Neural cell (in vitro differentiated cells): ENCODE data around the gene CCL2. TPM values are rescaled to one million over a fixed set of nuclear protein-coding genes. Genes with fewer than 3 reads are reported as not detected.

ENCODE experiments used
- H2AFZ ChIP-seq: fragments of 200-600, 300-800 bp; sonication (generic), shearing (Covaris generic); 2 replicates; pipeline ENCODE4 v1.6.0; 2014; ENCODE audit warnings: low read depth, mild to moderate bottlenecking, antibody characterized with exemption, low read length, moderate library complexity
- H3F3A ChIP-seq: fragments of 200-600 bp; shearing (Covaris generic); 2 replicates; pipeline ENCODE4 v1.6.1; 2016; ENCODE audit warnings: mild to moderate bottlenecking, moderate library complexity, mixed read lengths, antibody characterized with exemption, low read length; ENCODE audit not compliant: insufficient read depth, poor library complexity, severe bottlenecking
- H3K27ac ChIP-seq: fragments of 200-600, 300-800 bp; sonication (generic), shearing (Covaris generic); 2 replicates; pipeline ENCODE4 v1.5.1; 2014; ENCODE audit warnings: mild to moderate bottlenecking, low read length, moderate library complexity
- H3K27me3 ChIP-seq: fragments of 300-800, 200-600 bp; sonication (generic), shearing (Covaris generic); 2 replicates; pipeline ENCODE4 v1.6.0; 2014; ENCODE audit warnings: mild to moderate bottlenecking, low read depth, low read length, moderate library complexity; ENCODE audit not compliant: insufficient read depth
- H3K36me3 ChIP-seq: fragments of 300-800, 200-600 bp; sonication (generic), shearing (Covaris generic); 2 replicates; pipeline ENCODE4 v1.5.1; 2014; ENCODE audit warnings: mild to moderate bottlenecking, antibody characterized with exemption, low read length, moderate library complexity; ENCODE audit not compliant: insufficient read depth
- H3K4me2 ChIP-seq: fragments of 300-800, 200-600 bp; sonication (generic), shearing (Covaris generic); 2 replicates; pipeline ENCODE4 v1.6.0; 2014; ENCODE audit warnings: mild to moderate bottlenecking, low read length
- H3K4me3 ChIP-seq: fragments of 300-800, 200-600 bp; sonication (generic), shearing (Covaris generic); 2 replicates; pipeline ENCODE4 v1.5.1; 2014; ENCODE audit warnings: mild to moderate bottlenecking, low read length, moderate library complexity
- H3K79me2 ChIP-seq: fragments of 200-600 bp; shearing (Covaris generic); replicated peaks from 2 replicates; pipeline ENCODE4 v1.6.0; 2014; ENCODE audit warnings: mild to moderate bottlenecking, low read length, moderate library complexity; ENCODE audit not compliant: insufficient read depth
- H3K9ac ChIP-seq: fragments of 300-800, 200-600 bp; sonication (generic), shearing (Covaris generic); 2 replicates; pipeline ENCODE4 v1.6.1; 2016; ENCODE audit warnings: mild to moderate bottlenecking, low read length, mixed read lengths
- H3K9me2 ChIP-seq: fragments of 200-600 bp; shearing (Covaris generic); 2 replicates; pipeline ENCODE4 v1.6.1; 2016; ENCODE audit warnings: mild to moderate bottlenecking, low read length, mixed read lengths; ENCODE audit not compliant: insufficient read depth
- H3K9me3 ChIP-seq: fragments of 200-600, 300-800 bp; sonication (generic), shearing (Covaris generic); 2 replicates; pipeline ENCODE4 v1.6.1; 2016; ENCODE audit warnings: mild to moderate bottlenecking, mixed run types, low read length, moderate library complexity, mixed read lengths
- H4K20me1 ChIP-seq: fragments of 200-600 bp; shearing (Covaris generic); 2 replicates; pipeline ENCODE4 v1.6.1; 2016; ENCODE audit warnings: mild to moderate bottlenecking, mixed run types; ENCODE audit not compliant: insufficient read depth
- EP300 ChIP-seq: fragments of 450-650 bp; conservative IDR thresholded peaks from 2 replicates; pipeline ENCODE4 v1.6.1; 2014; ENCODE audit warnings: antibody characterized with exemption, mild to moderate bottlenecking, moderate library complexity; ENCODE audit not compliant: poor library complexity, severe bottlenecking
- EZH2 ChIP-seq: fragments of 200-600, 300-800 bp; shearing (Covaris generic), sonication (generic); IDR thresholded peaks from 2 replicates; pipeline ENCODE4 v1.6.1; 2014; ENCODE audit warnings: antibody characterized with exemption, low read length, borderline replicate concordance, mild to moderate bottlenecking; ENCODE audit not compliant: insufficient read depth, poor library complexity, severe bottlenecking
- MXI1 ChIP-seq: fragments of 450-650 bp; conservative IDR thresholded peaks from 2 replicates; pipeline ENCODE4 v1.6.1; 2014; ENCODE audit warnings: antibody characterized with exemption, mild to moderate bottlenecking; ENCODE audit not compliant: poor library complexity, severe bottlenecking
- POLR2AphosphoS5 ChIP-seq: IDR thresholded peaks from 2 replicates; pipeline ENCODE4 v1.6.1; 2012
- RAD21 ChIP-seq: fragments of 450-650 bp; conservative IDR thresholded peaks from 2 replicates; pipeline ENCODE4 v1.6.1; 2014; ENCODE audit warnings: antibody characterized with exemption, mild to moderate bottlenecking, moderate library complexity
- SMC3 ChIP-seq: fragments of 450-650 bp; conservative IDR thresholded peaks from 2 replicates; pipeline ENCODE4 v1.6.1; 2014; ENCODE audit warnings: antibody characterized with exemption, mild to moderate bottlenecking, moderate library complexity; ENCODE audit not compliant: poor library complexity
- TAF1 ChIP-seq: IDR thresholded peaks from 2 replicates; pipeline ENCODE4 v1.6.1; 2012; ENCODE audit warnings: low read depth
- polyA plus RNA-seq: library from polyadenylated mRNA; depleted of rRNA; stranded (reverse); fragments of >200 nt; gene quantifications from 2 replicates; pipeline ENCODE4 v1.2.3, GENCODE V29; 2014
- TF ChIP-seq, protein P1 (sequence below): IDR thresholded peaks from 2 replicates; pipeline ENCODE4 v1.6.1; 2012; ENCODE audit warnings: borderline replicate concordance
- TF ChIP-seq, protein P2 (sequence below): fragments of 450-650 bp; IDR thresholded peaks from 2 replicates; pipeline ENCODE4 v1.5.1; 2014; ENCODE audit warnings: antibody characterized with exemption, mild to moderate bottlenecking, moderate library complexity; ENCODE audit not compliant: poor library complexity, severe bottlenecking

Gene CCL2
- polyA plus RNA-seq, 1 donor from 2014 or later = 0.57 TPM

DNA sequence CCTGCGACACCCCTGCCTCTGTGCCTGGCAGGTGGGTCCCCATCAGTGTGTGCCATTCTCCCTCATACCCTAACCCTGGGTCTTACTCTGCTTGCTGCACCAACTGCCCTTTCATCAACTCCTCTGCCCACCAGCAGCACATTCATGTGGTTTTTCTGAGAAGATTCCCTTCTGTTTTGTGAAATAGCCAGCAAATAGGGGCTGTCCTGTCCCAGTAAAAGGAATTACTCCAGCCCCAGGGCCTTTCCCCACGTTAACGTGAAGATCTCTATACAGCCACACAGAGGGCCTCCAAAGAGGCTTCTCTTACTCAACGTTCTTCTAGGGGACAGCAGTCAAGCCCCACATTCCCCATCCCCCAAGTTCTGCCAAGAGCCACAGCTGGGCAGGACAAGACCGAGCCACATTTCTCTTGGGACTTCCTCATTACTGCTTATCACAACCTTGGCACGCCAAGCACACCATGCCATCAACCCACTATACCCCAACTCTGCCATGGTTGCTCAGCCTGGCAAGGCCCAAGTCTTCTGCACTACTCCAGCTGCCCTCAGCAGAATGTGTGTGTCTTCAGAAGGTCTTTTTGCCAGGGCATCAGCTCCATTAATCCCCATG lies 18.7 kb upstream of the CCL2 start:
- Histone ChIP-seq H2AFZ (no peak overlapping the region), H3K36me3 (no peaks in the 10 kb centered on the region), H3K27me3 (no peaks in the 10 kb centered on the region), H3K9me2 (no peaks in the 10 kb centered on the region), H3K79me2 (no peaks in the 10 kb centered on the region), H3F3A (no peaks in the 10 kb centered on the region), H3K4me3 (no peak overlapping the region), H3K27ac (no peak overlapping the region), H4K20me1 (no peaks in the 10 kb centered on the region), H3K9me3 (no peaks in the 10 kb centered on the region), H3K9ac (no peak overlapping the region), H3K4me2 (no peak overlapping the region)
- TF ChIP-seq, protein P1, sequence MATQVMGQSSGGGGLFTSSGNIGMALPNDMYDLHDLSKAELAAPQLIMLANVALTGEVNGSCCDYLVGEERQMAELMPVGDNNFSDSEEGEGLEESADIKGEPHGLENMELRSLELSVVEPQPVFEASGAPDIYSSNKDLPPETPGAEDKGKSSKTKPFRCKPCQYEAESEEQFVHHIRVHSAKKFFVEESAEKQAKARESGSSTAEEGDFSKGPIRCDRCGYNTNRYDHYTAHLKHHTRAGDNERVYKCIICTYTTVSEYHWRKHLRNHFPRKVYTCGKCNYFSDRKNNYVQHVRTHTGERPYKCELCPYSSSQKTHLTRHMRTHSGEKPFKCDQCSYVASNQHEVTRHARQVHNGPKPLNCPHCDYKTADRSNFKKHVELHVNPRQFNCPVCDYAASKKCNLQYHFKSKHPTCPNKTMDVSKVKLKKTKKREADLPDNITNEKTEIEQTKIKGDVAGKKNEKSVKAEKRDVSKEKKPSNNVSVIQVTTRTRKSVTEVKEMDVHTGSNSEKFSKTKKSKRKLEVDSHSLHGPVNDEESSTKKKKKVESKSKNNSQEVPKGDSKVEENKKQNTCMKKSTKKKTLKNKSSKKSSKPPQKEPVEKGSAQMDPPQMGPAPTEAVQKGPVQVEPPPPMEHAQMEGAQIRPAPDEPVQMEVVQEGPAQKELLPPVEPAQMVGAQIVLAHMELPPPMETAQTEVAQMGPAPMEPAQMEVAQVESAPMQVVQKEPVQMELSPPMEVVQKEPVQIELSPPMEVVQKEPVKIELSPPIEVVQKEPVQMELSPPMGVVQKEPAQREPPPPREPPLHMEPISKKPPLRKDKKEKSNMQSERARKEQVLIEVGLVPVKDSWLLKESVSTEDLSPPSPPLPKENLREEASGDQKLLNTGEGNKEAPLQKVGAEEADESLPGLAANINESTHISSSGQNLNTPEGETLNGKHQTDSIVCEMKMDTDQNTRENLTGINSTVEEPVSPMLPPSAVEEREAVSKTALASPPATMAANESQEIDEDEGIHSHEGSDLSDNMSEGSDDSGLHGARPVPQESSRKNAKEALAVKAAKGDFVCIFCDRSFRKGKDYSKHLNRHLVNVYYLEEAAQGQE = no peak
- TF ChIP-seq RAD21 = no peak
- no peak for TF ChIP-seq MXI1
- TF ChIP-seq SMC3 = no peak
- TF ChIP-seq TAF1 = no peak
- no peak for TF ChIP-seq EZH2
- TF ChIP-seq POLR2AphosphoS5 = no peak
- TF ChIP-seq, protein P2, sequence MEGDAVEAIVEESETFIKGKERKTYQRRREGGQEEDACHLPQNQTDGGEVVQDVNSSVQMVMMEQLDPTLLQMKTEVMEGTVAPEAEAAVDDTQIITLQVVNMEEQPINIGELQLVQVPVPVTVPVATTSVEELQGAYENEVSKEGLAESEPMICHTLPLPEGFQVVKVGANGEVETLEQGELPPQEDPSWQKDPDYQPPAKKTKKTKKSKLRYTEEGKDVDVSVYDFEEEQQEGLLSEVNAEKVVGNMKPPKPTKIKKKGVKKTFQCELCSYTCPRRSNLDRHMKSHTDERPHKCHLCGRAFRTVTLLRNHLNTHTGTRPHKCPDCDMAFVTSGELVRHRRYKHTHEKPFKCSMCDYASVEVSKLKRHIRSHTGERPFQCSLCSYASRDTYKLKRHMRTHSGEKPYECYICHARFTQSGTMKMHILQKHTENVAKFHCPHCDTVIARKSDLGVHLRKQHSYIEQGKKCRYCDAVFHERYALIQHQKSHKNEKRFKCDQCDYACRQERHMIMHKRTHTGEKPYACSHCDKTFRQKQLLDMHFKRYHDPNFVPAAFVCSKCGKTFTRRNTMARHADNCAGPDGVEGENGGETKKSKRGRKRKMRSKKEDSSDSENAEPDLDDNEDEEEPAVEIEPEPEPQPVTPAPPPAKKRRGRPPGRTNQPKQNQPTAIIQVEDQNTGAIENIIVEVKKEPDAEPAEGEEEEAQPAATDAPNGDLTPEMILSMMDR = no peak
- no peak for TF ChIP-seq EP300

DNA sequence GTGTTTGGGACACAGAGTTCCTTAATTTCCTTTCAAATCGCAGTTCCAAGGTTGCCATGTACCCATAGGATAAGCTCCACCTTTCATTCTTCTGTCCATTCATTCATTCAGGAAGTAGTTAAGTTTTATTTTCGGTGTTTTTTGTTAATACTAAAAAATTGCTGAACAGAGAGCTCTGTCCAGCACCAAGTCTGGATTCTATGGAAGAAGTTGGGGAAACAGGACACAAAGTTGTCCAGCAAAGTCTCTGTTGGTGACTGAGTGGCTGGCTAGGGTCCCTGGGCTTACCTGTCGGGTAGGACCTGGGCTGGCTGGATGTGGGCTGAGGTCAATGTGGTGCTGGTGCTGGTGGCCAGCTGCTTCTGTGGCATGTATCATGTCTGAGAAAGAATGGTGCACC lies 17.6 kb upstream of the CCL2 start:
- H3K36me3 ChIP-seq = no peaks in the 10 kb centered on the region
- no peaks in the 10 kb centered on the region for H3K9me2 ChIP-seq
- no peaks in the 10 kb centered on the region for H3K27me3 ChIP-seq
- no peaks in the 10 kb centered on the region for H3K79me2 ChIP-seq
- H3K9me3 ChIP-seq = no peaks in the 10 kb centered on the region
- H3K9ac ChIP-seq = no peak overlapping the region
- H3K4me3 ChIP-seq = no peak overlapping the region
- no peak overlapping the region for H2AFZ ChIP-seq
- no peak overlapping the region for H3K27ac ChIP-seq
- H3K4me2 ChIP-seq = no peak overlapping the region
- no peaks in the 10 kb centered on the region for H3F3A ChIP-seq
- TF ChIP-seq RAD21 = no peak
- no peak for TF ChIP-seq MXI1
- no peak for TF ChIP-seq EP300
- TF ChIP-seq POLR2AphosphoS5 = no peak
- TF ChIP-seq TAF1 = no peak
- TF ChIP-seq, protein P2 = no peak
- TF ChIP-seq, protein P1 = no peak
- no peak for TF ChIP-seq SMC3
- no peak for TF ChIP-seq EZH2
- H4K20me1 ChIP-seq = no peaks in the 10 kb centered on the region
